DND-41 (cell line): ENCODE measurements around the gene IFT88.

Experiments
- EZH2 ChIP-seq: IDR thresholded peaks from 3 replicates; pipeline ENCODE4 v1.6.1; 2012; ENCODE audit warnings: borderline replicate concordance, low read depth, mild to moderate bottlenecking, moderate library complexity, low read length, inconsistent platforms; ENCODE audit not compliant: severe bottlenecking
- TF ChIP-seq, protein P1 (sequence below): IDR thresholded peaks from 2 replicates; pipeline ENCODE4 v1.5.1; 2012; ENCODE audit warnings: borderline replicate concordance, low read length, moderate library complexity, mild to moderate bottlenecking; ENCODE audit not compliant: poor library complexity, severe bottlenecking; ENCODE audit errors: extremely low read depth

DNA sequence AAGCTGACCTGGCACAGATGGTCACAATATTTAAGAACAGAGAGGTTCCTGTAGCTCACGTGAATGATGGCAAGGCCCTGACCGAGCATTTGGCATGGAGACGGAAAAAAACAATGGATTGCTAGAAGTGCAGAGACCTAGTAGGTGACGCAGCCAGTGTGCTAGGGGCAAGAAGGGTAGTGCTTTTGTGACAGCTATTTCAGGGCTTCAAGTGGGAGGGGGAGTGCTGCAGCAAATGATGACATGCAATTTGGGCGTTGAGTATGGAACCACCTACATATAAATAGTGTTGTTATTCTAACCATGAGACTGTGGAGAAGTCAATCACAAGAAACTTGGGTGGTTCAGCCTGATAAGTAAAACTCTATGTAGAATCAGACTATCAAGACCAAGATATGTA lies 70.9 kb downstream of the IFT88 start:
- TF ChIP-seq, protein P1, sequence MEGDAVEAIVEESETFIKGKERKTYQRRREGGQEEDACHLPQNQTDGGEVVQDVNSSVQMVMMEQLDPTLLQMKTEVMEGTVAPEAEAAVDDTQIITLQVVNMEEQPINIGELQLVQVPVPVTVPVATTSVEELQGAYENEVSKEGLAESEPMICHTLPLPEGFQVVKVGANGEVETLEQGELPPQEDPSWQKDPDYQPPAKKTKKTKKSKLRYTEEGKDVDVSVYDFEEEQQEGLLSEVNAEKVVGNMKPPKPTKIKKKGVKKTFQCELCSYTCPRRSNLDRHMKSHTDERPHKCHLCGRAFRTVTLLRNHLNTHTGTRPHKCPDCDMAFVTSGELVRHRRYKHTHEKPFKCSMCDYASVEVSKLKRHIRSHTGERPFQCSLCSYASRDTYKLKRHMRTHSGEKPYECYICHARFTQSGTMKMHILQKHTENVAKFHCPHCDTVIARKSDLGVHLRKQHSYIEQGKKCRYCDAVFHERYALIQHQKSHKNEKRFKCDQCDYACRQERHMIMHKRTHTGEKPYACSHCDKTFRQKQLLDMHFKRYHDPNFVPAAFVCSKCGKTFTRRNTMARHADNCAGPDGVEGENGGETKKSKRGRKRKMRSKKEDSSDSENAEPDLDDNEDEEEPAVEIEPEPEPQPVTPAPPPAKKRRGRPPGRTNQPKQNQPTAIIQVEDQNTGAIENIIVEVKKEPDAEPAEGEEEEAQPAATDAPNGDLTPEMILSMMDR = no peak
- no peak for TF ChIP-seq EZH2
